HEK293 (cell line): ENCODE results near the gene IGSF23.

Source experiments
- CTCF ChIA-PET: fragments of 350-600 bp; formaldehyde crosslinking; extraction: SDS; loops from one replicate; lab custom pipeline; 2021; ENCODE audit warnings: antibody characterized with exemption; lab: Yijun Ruan, JAX
- POLR2A ChIA-PET: fragments of 300-600 bp; formaldehyde crosslinking; extraction: SDS; loops from one replicate; lab custom pipeline; 2020; ENCODE audit warnings: antibody characterized with exemption, inconsistent platforms; lab: Yijun Ruan, JAX
- H3K27ac ChIP-seq: fragments of 200-500 bp; sonication (Bioruptor generic); 2 replicates; pipeline ENCODE4 v1.5.1; 2014; ENCODE audit warnings: low read depth, low read length, control low read depth, inconsistent platforms; ENCODE audit errors: extremely low read depth
- H3K36me3 ChIP-seq, 2 experiments: fragments of 200-500 bp in 1 of 2; sonication (Bioruptor generic) in 1 of 2; 1 replicate in 1 of 2; 2 replicates in 1 of 2; pipeline ENCODE4 v1.5.1; 2014 to 2017; ENCODE audit warnings: inconsistent platforms in 2 of 2, low read length in 2 of 2; ENCODE audit not compliant: control insufficient read depth in 2 of 2, insufficient read depth in 1 of 2
- H3K4me1 ChIP-seq: fragments of 200-500 bp; sonication (Bioruptor generic); 2 replicates; pipeline ENCODE4 v1.5.1; 2014; ENCODE audit warnings: mild to moderate bottlenecking, low read length, inconsistent platforms; ENCODE audit not compliant: control insufficient read depth, insufficient read depth
- H3K4me3 ChIP-seq: 2 replicates; pipeline ENCODE4 v1.5.1; 2011; ENCODE audit warnings: low read depth, mild to moderate bottlenecking, control low read depth, low read length, moderate library complexity
- H3K9me3 ChIP-seq: fragments of 200-500 bp; sonication (Bioruptor generic); 2 replicates; pipeline ENCODE4 v1.5.1; 2014; ENCODE audit warnings: low read depth, low read length, inconsistent platforms; ENCODE audit not compliant: control insufficient read depth, insufficient read depth
- MZF1 ChIP-seq: fragments of 450-650 bp; formaldehyde crosslinking; IDR thresholded peaks from 2 replicates; pipeline ENCODE4 v1.5.1; 2017; ENCODE audit warnings: missing biosample characterization, missing genetic modification characterization, borderline replicate concordance
- SCRT1 ChIP-seq: fragments of 450-650 bp; formaldehyde crosslinking; IDR thresholded peaks from 2 replicates; pipeline ENCODE4 v1.5.1; 2016; ENCODE audit warnings: missing biosample characterization, missing genetic modification characterization, borderline replicate concordance
- ZBTB8A ChIP-seq: fragments of 450-650 bp; formaldehyde crosslinking; IDR thresholded peaks from 2 replicates; pipeline ENCODE4 v1.5.1; 2016; ENCODE audit warnings: missing biosample characterization, missing genetic modification characterization
- ZNF221 ChIP-seq: fragments of 450-650 bp; formaldehyde crosslinking; IDR thresholded peaks from 2 replicates; pipeline ENCODE4 v1.5.1; 2017; ENCODE audit warnings: missing biosample characterization, missing genetic modification characterization, borderline replicate concordance
- ZNF23 ChIP-seq: fragments of 450-650 bp; formaldehyde crosslinking; IDR thresholded peaks from 2 replicates; pipeline ENCODE4 v1.5.1; 2016; ENCODE audit warnings: missing biosample characterization, missing genetic modification characterization, borderline replicate concordance
- ZNF24 ChIP-seq: fragments of 450-650 bp; formaldehyde crosslinking; IDR thresholded peaks from 2 replicates; pipeline ENCODE4 v1.5.1; 2016; ENCODE audit warnings: missing biosample characterization, missing genetic modification characterization
- ZNF433 ChIP-seq: fragments of 450-650 bp; formaldehyde crosslinking; IDR thresholded peaks from 2 replicates; pipeline ENCODE4 v1.5.1; 2016; ENCODE audit warnings: missing biosample characterization, missing genetic modification characterization, low read depth
- ZNF549 ChIP-seq: fragments of 450-650 bp; IDR thresholded peaks from 2 replicates; pipeline ENCODE4 v1.5.1; 2018; ENCODE audit warnings: missing biosample characterization, missing genetic modification characterization, mild to moderate bottlenecking, inconsistent platforms, moderate library complexity
- ZNF768 ChIP-seq: fragments of 450-650 bp; formaldehyde crosslinking; IDR thresholded peaks from 2 replicates; pipeline ENCODE4 v1.5.1; 2018; ENCODE audit warnings: missing biosample characterization, mild to moderate bottlenecking, missing genetic modification characterization
- ZNF776 ChIP-seq: fragments of 450-650 bp; formaldehyde crosslinking; IDR thresholded peaks from 2 replicates; pipeline ENCODE4 v1.5.0; 2017; ENCODE audit warnings: missing biosample characterization, missing genetic modification characterization, borderline replicate concordance
- ZNF837 ChIP-seq: fragments of 450-650 bp; formaldehyde crosslinking; IDR thresholded peaks from 2 replicates; pipeline ENCODE4 v1.5.1; 2016; ENCODE audit warnings: missing biosample characterization, missing genetic modification characterization
- TF ChIP-seq, protein P1 (sequence below): fragments of 450-650 bp; formaldehyde crosslinking; IDR thresholded peaks from 2 replicates; pipeline ENCODE4 v1.5.1; 2016; ENCODE audit warnings: missing biosample characterization, missing genetic modification characterization
- TF ChIP-seq, protein P2 (sequence below): fragments of 450-650 bp; formaldehyde crosslinking; IDR thresholded peaks from 2 replicates; pipeline ENCODE4 v1.5.1; 2017; ENCODE audit warnings: missing biosample characterization, missing genetic modification characterization
- TF ChIP-seq, protein P3 (sequence below): fragments of 450-650 bp; formaldehyde crosslinking; IDR thresholded peaks from 2 replicates; pipeline ENCODE4 v1.5.1; 2016; ENCODE audit warnings: missing biosample characterization, missing genetic modification characterization, borderline replicate concordance
- TF ChIP-seq, protein P4 (sequence below): fragments of 450-650 bp; formaldehyde crosslinking; IDR thresholded peaks from 2 replicates; pipeline ENCODE4 v1.5.1; 2016; ENCODE audit warnings: missing biosample characterization, missing genetic modification characterization
- TF ChIP-seq, protein P5 (sequence below): fragments of 450-650 bp; formaldehyde crosslinking; IDR thresholded peaks from 2 replicates; pipeline ENCODE4 v1.5.1; 2017; ENCODE audit warnings: missing biosample characterization, missing genetic modification characterization
- TF ChIP-seq, protein P6 (sequence below): fragments of 450-650 bp; formaldehyde crosslinking; IDR thresholded peaks from 2 replicates; pipeline ENCODE4 v1.5.1; 2016; ENCODE audit warnings: missing biosample characterization, missing genetic modification characterization, low read depth
- TF ChIP-seq, protein P7 (sequence below): fragments of 450-650 bp; formaldehyde crosslinking; IDR thresholded peaks from 2 replicates; pipeline ENCODE4 v1.5.1; 2017; ENCODE audit warnings: missing biosample characterization, missing genetic modification characterization

The IGSF23 gene

DNA sequence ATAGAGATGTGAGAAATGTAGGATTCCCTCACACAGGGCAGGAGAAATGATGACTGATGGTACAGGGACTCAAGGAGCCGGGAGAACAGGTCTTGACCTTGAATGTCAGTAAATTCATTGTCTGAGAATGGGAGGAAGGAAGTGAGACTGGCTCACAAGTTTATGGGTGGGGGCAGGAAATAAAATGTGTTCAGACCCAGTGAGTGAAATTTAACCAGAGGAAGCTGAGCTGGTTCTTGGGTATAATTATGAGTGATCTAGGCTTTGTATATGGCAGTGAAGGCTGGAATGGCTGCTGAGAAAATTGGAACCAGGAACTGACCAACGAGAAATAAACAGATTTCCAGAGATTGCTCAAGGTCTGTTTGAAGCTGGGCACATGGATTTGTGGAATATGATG lies 6.3 kb upstream of the IGSF23 start:
- Histone ChIP-seq H3K36me3 (no peaks in the 10 kb centered on the region), H3K9me3 (no peaks in the 10 kb centered on the region), H3K4me1 (no peaks in the 10 kb centered on the region; the same call in 1 of the 2 replicates), H3K4me3 (no peak overlapping the region), H3K27ac (no peak overlapping the region)
- POLR2A ChIA-PET = no interaction called here
- no peak for TF ChIP-seq SCRT1 (tag by site-specific recombination)
- TF ChIP-seq, protein P1, sequence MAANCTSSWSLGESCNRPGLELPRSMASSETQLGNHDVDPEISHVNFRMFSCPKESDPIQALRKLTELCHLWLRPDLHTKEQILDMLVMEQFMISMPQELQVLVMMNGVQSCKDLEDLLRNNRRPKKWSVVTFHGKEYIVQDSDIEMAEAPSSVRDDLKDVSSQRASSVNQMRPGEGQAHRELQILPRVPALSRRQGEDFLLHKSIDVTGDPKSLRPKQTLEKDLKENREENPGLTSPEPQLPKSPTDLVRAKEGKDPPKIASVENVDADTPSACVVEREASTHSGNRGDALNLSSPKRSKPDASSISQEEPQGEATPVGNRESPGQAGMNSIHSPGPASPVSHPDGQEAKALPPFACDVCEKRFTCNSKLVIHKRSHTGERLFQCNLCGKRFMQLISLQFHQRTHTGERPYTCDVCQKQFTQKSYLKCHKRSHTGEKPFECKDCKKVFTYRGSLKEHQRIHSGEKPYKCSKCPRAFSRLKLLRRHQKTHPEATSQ (tag by site-specific recombination) = no peak
- TF ChIP-seq, protein P2, sequence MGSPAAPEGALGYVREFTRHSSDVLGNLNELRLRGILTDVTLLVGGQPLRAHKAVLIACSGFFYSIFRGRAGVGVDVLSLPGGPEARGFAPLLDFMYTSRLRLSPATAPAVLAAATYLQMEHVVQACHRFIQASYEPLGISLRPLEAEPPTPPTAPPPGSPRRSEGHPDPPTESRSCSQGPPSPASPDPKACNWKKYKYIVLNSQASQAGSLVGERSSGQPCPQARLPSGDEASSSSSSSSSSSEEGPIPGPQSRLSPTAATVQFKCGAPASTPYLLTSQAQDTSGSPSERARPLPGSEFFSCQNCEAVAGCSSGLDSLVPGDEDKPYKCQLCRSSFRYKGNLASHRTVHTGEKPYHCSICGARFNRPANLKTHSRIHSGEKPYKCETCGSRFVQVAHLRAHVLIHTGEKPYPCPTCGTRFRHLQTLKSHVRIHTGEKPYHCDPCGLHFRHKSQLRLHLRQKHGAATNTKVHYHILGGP (tag by site-specific recombination) = no peak
- no peak for TF ChIP-seq ZNF433 (tag by site-specific recombination)
- TF ChIP-seq, protein P3, sequence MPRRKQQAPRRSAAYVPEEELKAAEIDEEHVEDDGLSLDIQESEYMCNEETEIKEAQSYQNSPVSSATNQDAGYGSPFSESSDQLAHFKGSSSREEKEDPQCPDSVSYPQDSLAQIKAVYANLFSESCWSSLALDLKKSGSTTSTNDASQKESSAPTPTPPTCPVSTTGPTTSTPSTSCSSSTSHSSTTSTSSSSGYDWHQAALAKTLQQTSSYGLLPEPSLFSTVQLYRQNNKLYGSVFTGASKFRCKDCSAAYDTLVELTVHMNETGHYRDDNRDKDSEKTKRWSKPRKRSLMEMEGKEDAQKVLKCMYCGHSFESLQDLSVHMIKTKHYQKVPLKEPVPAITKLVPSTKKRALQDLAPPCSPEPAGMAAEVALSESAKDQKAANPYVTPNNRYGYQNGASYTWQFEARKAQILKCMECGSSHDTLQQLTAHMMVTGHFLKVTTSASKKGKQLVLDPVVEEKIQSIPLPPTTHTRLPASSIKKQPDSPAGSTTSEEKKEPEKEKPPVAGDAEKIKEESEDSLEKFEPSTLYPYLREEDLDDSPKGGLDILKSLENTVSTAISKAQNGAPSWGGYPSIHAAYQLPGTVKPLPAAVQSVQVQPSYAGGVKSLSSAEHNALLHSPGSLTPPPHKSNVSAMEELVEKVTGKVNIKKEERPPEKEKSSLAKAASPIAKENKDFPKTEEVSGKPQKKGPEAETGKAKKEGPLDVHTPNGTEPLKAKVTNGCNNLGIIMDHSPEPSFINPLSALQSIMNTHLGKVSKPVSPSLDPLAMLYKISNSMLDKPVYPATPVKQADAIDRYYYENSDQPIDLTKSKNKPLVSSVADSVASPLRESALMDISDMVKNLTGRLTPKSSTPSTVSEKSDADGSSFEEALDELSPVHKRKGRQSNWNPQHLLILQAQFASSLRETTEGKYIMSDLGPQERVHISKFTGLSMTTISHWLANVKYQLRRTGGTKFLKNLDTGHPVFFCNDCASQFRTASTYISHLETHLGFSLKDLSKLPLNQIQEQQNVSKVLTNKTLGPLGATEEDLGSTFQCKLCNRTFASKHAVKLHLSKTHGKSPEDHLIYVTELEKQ (tag by site-specific recombination) = no peak
- no peak for TF ChIP-seq ZNF837 (tag by site-specific recombination)
- CTCF ChIA-PET = interaction anchor here (1.8 kb wide), 1 partner anchor 24 kb away, joined by 9 read pairs; no protein-coding TSS in a partner anchor

DNA sequence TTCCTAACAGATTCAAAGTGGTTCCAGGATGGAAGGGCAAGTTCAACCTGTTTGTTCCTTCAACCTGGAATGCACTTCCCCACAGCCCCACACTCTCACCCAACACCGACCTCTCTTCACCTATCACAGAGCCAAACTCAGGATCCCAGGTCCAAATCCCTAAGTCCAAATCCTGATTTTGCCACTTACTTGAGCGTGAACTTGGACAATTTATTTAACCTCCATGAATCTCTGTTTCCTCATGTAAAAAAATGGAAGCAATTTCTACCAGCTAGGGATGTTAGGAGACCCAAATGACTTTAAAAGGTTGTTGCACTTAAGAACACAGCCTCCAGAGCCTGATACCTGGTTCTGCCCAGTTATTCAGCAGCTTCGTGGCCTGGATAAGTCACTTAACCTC lies 5.4 kb upstream of the IGSF23 start:
- Histone ChIP-seq H3K27ac (no peak overlapping the region), H3K36me3 (no peaks in the 10 kb centered on the region), H3K9me3 (no peaks in the 10 kb centered on the region), H3K4me3 (no peak overlapping the region), H3K4me1 (no peaks in the 10 kb centered on the region; the same call in 1 of the 2 replicates)
- ChIA-PET POLR2A (no interaction called here), CTCF (interaction anchor here (0.6 to 4.2 kb wide), 3 partner anchors 25 to 41 kb away, joined by 4 to 19 read pairs (median 4); no protein-coding TSS in a partner anchor)
- TF ChIP-seq ZNF776 (tag by site-specific recombination) (no peak), ZNF23 (tag by site-specific recombination) (no peak), ZNF549 (tag by site-specific recombination) (no peak), MZF1 (tag by site-specific recombination) (no peak), ZNF24 (tag by site-specific recombination) (no peak), ZNF221 (tag by site-specific recombination) (no peak), ZNF768 (tag by site-specific recombination) (no peak)

DNA sequence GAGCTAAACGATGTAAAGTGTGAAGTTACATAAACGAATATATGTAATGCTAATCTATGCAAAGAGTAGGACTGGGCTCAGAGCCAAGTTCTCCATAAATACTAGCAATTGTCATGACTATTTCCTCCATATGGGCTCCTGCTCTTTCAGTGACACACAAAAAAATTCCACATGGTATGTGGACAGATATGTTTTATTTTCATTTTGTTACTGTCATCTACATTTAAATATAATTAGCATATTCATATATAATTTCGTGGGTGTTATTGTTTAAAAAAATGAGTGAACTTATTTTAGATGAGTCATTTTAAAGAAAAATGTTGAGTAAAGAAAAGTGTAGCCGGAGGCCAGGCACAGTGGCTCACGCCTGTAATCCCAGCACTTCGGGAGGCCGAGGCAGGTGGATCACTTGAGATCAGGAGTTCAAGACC lies 5.0 kb upstream of the IGSF23 start:
- H3K4me3 ChIP-seq = no peak overlapping the region
- no peaks in the 10 kb centered on the region for H3K36me3 ChIP-seq
- ChIA-PET POLR2A (no interaction called here), CTCF (interaction anchor here (0.6 to 4.2 kb wide), 3 partner anchors 25 to 41 kb away, joined by 4 to 19 read pairs (median 4); no protein-coding TSS in a partner anchor)
- no peaks in the 10 kb centered on the region; the same call in 1 of the 2 replicates for H3K4me1 ChIP-seq
- no peak overlapping the region for H3K27ac ChIP-seq
- H3K9me3 ChIP-seq = no peaks in the 10 kb centered on the region
- TF ChIP-seq, protein P4, sequence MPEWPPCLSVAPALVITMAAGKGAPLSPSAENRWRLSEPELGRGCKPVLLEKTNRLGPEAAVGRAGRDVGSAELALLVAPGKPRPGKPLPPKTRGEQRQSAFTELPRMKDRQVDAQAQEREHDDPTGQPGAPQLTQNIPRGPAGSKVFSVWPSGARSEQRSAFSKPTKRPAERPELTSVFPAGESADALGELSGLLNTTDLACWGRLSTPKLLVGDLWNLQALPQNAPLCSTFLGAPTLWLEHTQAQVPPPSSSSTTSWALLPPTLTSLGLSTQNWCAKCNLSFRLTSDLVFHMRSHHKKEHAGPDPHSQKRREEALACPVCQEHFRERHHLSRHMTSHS = no peak
- TF ChIP-seq, protein P5, sequence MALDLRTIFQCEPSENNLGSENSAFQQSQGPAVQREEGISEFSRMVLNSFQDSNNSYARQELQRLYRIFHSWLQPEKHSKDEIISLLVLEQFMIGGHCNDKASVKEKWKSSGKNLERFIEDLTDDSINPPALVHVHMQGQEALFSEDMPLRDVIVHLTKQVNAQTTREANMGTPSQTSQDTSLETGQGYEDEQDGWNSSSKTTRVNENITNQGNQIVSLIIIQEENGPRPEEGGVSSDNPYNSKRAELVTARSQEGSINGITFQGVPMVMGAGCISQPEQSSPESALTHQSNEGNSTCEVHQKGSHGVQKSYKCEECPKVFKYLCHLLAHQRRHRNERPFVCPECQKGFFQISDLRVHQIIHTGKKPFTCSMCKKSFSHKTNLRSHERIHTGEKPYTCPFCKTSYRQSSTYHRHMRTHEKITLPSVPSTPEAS (tag by site-specific recombination) = no peak
- TF ChIP-seq ZNF24 (tag by site-specific recombination) (no peak), ZBTB8A (tag by site-specific recombination) (no peak), SCRT1 (tag by site-specific recombination) (no peak)
- TF ChIP-seq, protein P6, sequence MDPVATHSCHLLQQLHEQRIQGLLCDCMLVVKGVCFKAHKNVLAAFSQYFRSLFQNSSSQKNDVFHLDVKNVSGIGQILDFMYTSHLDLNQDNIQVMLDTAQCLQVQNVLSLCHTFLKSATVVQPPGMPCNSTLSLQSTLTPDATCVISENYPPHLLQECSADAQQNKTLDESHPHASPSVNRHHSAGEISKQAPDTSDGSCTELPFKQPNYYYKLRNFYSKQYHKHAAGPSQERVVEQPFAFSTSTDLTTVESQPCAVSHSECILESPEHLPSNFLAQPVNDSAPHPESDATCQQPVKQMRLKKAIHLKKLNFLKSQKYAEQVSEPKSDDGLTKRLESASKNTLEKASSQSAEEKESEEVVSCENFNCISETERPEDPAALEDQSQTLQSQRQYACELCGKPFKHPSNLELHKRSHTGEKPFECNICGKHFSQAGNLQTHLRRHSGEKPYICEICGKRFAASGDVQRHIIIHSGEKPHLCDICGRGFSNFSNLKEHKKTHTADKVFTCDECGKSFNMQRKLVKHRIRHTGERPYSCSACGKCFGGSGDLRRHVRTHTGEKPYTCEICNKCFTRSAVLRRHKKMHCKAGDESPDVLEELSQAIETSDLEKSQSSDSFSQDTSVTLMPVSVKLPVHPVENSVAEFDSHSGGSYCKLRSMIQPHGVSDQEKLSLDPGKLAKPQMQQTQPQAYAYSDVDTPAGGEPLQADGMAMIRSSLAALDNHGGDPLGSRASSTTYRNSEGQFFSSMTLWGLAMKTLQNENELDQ (tag by site-specific recombination) = no peak
- TF ChIP-seq, protein P7, sequence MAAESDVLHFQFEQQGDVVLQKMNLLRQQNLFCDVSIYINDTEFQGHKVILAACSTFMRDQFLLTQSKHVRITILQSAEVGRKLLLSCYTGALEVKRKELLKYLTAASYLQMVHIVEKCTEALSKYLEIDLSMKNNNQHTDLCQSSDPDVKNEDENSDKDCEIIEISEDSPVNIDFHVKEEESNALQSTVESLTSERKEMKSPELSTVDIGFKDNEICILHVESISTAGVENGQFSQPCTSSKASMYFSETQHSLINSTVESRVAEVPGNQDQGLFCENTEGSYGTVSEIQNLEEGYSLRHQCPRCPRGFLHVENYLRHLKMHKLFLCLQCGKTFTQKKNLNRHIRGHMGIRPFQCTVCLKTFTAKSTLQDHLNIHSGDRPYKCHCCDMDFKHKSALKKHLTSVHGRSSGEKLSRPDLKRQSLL (tag by site-specific recombination) = no peak
